LNCaP clone FGC (cell line): ENCODE data around the gene PASD1.

Experiments
- DNase-seq: peaks from one replicate; pipeline ENCODE4 v3.0.0-alpha.2; 2011; ENCODE audit warnings: low read depth
- H3K4me3 ChIP-seq: 2 replicates; pipeline ENCODE4 v1.5.1; 2011; ENCODE audit warnings: mild to moderate bottlenecking, low read depth, low read length, control low read depth
- TF ChIP-seq, protein P1 (sequence below): IDR thresholded peaks from 2 replicates; pipeline ENCODE4 v1.5.1; 2012; ENCODE audit warnings: mild to moderate bottlenecking; ENCODE audit not compliant: control insufficient read depth, insufficient read depth; ENCODE audit errors: extremely low read depth

The PASD1 gene

GRCh38 chrX:151680805-151681204 lies 117.3 kb downstream of the PASD1 start:
- no peak overlapping the region for H3K4me3 ChIP-seq
- DNase-seq: peak; percentile 8
- TF ChIP-seq, protein P1, sequence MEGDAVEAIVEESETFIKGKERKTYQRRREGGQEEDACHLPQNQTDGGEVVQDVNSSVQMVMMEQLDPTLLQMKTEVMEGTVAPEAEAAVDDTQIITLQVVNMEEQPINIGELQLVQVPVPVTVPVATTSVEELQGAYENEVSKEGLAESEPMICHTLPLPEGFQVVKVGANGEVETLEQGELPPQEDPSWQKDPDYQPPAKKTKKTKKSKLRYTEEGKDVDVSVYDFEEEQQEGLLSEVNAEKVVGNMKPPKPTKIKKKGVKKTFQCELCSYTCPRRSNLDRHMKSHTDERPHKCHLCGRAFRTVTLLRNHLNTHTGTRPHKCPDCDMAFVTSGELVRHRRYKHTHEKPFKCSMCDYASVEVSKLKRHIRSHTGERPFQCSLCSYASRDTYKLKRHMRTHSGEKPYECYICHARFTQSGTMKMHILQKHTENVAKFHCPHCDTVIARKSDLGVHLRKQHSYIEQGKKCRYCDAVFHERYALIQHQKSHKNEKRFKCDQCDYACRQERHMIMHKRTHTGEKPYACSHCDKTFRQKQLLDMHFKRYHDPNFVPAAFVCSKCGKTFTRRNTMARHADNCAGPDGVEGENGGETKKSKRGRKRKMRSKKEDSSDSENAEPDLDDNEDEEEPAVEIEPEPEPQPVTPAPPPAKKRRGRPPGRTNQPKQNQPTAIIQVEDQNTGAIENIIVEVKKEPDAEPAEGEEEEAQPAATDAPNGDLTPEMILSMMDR: peak; percentile 67

DNA sequence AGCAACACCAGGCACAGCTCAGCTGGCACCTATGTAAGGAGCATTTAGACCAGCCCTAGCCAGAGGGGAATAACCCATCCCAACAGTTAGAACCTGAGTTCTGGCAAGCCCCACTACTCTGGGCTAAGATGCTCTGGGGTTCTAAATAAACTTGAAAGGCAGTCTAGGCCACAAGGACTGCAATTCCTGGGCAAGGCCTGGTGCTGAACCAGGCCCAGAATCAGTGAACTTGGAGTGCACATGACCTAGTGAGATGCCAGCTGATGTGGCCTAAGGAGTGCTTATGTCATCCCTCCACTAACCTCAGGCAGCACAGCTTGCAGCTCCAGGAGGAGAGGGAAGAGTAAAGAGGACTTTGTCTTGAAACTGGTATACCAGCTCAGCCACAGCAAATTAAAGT lies 124.2 kb downstream of the PASD1 start:
- no peak for DNase-seq
- TF ChIP-seq, protein P1: no peak
- no peak overlapping the region for H3K4me3 ChIP-seq

GRCh38 chrX:151688695-151689094 lies 125.2 kb downstream of the PASD1 start:
- H3K4me3 ChIP-seq: no peak overlapping the region
- TF ChIP-seq, protein P1: no peak

DNA sequence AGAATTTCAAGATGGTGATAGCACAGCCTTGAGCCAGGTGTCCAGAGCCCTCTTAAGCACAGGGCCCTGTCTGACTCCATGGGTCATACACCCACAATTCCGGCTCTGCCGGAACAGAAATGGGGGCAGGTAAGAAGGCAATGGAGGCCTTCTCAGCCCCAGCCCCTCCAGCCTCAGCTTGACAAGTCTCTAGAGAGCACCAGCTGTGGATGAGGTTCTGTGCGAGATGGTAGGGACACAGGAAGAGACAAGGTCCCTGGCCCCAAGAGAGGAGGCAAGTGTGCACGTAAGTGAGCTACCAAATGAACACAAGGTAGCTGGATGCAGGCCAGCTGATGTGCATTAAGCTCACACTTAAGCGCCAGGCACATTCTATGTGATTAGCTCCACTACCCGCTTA lies 129.3 kb downstream of the PASD1 start:
- no peak overlapping the region for H3K4me3 ChIP-seq
- DNase-seq: no peak
- TF ChIP-seq, protein P1: no peak

More at GRCh38 chrX:151688695-151689094, 125.2 kb downstream of the PASD1 start:
- DNase-seq: no peak

DNA sequence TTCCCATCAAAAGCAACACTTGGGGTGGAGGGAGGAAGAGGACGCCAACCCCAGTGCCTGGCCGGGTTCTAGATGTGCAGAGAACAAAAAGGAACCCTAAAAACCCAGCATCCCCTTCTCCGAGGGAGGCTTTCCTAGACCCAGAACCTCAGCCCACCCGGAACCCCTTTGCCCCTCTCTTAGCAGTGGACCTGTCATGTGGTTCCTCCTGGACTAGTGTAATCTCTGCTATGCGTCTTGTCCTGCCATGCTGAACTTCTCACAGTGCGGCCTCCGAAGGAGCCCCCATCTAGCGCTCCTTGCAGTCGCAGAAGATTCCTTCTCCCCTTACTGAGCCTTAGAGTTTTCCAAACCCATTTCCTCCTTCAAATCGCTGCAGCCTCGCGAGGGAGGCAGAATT lies 130.6 kb downstream of the PASD1 start:
- TF ChIP-seq, protein P1: no peak
- H3K4me3 ChIP-seq: no peak overlapping the region
- DNase-seq: no peak

DNA sequence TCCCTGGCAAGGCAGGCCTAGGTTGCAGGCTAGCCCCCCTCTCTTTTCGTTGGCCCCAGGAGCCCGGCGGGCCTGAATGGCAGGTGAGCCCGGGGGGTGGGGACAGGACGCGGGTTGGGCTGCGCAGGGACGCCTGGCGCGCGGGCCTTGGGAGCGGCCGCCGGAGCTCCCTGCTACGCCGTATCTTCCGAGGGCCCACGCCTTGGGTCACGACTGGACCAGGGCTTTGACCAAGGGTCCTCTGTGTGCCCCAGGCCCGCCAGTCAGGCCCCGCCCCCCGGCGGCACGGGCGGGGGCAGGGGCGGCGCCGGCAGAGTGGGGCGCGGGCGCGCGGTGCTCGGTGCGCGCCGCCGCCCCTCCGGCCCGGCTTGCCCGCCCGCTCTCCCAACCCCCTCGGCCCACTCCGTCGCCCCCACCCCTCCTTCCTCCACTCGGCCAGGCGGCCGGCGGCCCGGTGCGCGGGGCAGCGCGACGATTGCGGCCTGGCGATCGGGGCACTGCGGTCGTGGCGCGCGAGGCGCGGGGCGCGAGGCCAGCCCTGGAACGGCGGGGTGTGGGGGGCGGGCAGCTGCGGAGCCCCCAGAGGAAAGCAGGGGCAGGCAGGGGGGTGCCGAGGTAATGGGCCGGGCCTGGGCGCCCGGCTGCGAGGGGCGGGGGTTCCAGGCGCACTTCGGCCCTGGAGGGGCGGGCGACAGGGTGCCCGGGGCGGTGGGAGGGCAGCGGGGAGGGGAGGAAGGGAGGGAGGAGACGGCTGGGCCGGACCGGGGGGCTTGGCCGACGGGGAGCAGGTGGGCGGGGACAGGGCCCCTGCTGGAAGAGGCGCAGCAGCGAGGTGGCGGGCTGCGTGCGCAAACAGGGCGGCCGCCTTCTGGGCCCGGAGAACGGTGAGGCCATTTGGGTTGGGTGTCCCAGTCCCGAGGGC lies 131.4 kb downstream of the PASD1 start, which contains the start of gene PRRG3:
Gene PRRG3, plus strand, starts transcription at position 798 of the 922 bp plus-strand sequence. CDS start 3,357 bp downstream, outside the sequence.
- H3K4me3 ChIP-seq: no peak within 1 kb of the TSS
- DNase-seq: no peak
- TF ChIP-seq, protein P1: no peak
